Retinal pigment epithelial cell (primary cell): ENCODE results near the gene HES3.

ENCODE experiments used
- DNase-seq: peaks from one replicate; pipeline ENCODE4 v3.0.0-alpha.2; 2010; ENCODE audit warnings: low read depth
- H3K4me3 ChIP-seq: 2 replicates; pipeline ENCODE4 v1.5.1; 2011; ENCODE audit warnings: mild to moderate bottlenecking, low read length, control low read depth, moderate library complexity
- CTCF ChIP-seq: conservative IDR thresholded peaks from 2 replicates; pipeline ENCODE4 v1.5.1; 2011; ENCODE audit warnings: low read depth, low read length, control low read depth, inconsistent platforms

Gene HES3

GRCh38 chr1:6205849-6206519, 38.0 kb upstream of the HES3 start, which contains the start of gene RNF207:
Gene RNF207 (plus strand): TSS chr1:6206119. CDS start chr1:6206536, 417 bp downstream.
- DNase-seq: peak; percentile 44
- TF ChIP-seq CTCF: peak; percentile 1

DNA sequence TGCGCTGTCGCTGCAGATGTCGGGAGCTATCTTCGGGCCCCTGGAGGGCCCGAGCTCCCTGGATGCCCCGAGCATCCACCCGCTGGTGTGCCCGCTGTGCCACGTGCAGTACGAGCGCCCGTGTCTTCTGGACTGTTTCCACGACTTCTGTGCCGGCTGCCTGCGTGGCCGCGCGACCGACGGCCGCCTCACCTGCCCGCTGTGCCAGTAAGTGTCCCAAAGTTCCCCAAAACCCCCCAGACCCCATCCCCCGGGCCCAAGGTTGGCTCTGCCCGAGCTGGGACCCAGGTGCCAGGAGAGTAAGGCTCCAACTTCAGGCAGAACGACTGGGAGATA, 37.5 kb upstream of the HES3 start:
- H3K4me3 ChIP-seq: peak overlapping the region; percentile 66
- no peak for TF ChIP-seq CTCF

More at GRCh38 chr1:6205849-6206519, 38.0 kb upstream of the HES3 start, which contains the start of gene RNF207:
- H3K4me3 ChIP-seq: peak within 1 kb of the TSS; percentile 66

DNA sequence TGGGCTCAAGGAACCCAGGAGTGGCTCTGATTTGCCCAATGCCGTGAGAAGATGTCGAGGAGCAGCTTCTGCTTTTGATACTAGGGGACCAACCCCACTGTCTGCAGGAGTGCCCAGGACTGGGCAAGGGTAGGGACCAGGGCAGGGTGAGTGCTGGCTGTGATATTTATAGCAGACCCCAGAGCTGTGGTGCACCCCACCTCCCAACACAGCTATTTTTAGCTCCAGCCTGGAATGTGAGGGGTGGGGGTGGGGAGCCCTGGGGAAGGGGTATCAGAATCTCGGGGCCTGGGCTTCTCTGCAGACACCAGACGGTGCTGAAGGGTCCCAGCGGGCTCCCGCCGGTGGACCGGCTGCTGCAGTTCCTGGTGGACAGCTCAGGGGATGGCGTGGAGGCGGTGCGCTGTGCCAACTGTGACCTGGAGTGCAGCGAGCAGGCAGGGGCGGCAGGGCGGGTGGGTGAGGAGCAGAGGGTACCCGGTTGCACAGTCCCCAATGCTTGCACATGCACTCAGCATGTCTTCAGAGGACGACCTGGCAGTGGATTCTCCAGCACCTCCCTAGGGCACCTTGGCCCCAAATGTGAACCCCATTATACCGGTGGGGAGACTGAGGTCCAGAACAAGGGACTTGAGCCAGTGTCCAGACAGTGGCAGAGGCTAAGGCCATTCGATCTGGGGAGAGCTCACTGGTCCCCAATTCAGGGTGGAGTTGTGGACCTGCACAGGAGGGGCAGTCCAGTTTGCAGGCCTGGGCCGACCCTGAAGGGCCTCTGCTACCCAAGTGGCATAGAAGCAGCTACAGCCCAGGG, 36.7 kb upstream of the HES3 start:
- peak overlapping the region; percentile 66 for H3K4me3 ChIP-seq
- no peak for DNase-seq
- TF ChIP-seq CTCF: no peak

More for the DNA sequence above, 37.5 kb upstream of the HES3 start:
- DNase-seq: no peak

DNA sequence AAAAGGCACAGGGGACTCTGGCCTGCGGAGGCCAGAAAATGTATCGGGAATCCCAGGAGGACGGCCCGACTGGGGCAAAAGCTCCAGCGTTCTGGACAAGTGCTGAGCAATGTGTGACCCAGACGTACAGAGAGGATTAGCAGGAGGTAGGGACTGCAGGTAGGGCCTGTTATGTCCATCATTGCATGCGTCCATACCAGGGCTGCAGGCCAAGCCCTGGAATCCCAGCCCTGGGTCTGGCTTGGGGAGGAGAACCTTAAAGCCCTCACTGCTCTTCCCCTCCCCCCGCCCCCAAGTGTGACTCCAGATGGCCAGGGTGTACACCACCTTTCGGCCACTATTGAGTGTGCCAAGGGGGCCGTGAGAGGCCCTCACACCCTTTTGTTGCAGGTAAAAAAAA, 36.1 kb upstream of the HES3 start:
- DNase-seq: no peak
- TF ChIP-seq CTCF: no peak
- no peak overlapping the region for H3K4me3 ChIP-seq

GRCh38 chr1:6208723-6209660, 35.0 kb upstream of the HES3 start:
- peak; percentile 46 for TF ChIP-seq CTCF
- DNase-seq: no peak
- peak overlapping the region; percentile 27 for H3K4me3 ChIP-seq

GRCh38 chr1:6209661-6210580, 34.1 kb upstream of the HES3 start:
- no peak overlapping the region for H3K4me3 ChIP-seq
- TF ChIP-seq CTCF: peak; percentile 33
- no peak for DNase-seq
